Stromal cell of bone marrow (primary cell): ENCODE measurements around the gene COASY.
"Not testable (repeated sequence)": the region's sequence is repeated elsewhere in the genome, so short reads cannot be mapped to it uniquely, and the experiment has no call there.

ENCODE experiments used
- DNase-seq: peaks from one replicate; pipeline ENCODE4 v3.0.0-alpha.2; 2012; ENCODE audit warnings: low read depth

Gene COASY

DNA sequence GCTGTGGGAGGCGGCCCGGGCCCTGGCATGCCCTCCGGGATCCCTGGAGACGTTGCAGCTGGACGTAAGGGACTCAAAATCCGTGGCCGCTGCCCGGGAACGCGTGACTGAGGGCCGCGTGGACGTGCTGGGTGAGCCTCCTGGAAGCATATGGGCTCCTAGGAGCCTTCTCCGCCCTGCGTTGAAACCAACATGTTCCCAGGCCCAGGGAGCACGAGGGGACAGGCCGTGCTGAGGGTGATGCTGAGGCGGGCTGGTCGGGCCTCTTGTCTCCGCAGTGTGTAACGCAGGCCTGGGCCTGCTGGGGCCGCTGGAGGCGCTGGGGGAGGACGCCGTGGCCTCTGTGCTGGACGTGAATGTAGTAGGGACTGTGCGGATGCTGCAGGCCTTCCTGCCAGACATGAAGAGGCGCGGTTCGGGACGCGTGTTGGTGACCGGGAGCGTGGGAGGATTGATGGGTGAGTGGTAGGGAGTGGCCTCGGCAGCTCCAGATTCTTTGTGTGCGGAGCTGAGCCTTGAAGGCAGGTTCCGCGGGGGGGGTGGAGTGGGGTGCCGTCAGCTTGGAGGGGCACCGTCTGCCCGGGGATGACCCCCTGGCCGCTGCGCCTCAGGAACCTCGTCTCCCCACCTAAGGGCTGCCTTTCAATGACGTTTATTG is 8.7 kb upstream of the COASY start:
- DNase-seq = no peak

- DNase-seq = no peak
These were observed 8.1 kb upstream of the COASY start for GRCh38 chr17:42553866-42554249.

DNA sequence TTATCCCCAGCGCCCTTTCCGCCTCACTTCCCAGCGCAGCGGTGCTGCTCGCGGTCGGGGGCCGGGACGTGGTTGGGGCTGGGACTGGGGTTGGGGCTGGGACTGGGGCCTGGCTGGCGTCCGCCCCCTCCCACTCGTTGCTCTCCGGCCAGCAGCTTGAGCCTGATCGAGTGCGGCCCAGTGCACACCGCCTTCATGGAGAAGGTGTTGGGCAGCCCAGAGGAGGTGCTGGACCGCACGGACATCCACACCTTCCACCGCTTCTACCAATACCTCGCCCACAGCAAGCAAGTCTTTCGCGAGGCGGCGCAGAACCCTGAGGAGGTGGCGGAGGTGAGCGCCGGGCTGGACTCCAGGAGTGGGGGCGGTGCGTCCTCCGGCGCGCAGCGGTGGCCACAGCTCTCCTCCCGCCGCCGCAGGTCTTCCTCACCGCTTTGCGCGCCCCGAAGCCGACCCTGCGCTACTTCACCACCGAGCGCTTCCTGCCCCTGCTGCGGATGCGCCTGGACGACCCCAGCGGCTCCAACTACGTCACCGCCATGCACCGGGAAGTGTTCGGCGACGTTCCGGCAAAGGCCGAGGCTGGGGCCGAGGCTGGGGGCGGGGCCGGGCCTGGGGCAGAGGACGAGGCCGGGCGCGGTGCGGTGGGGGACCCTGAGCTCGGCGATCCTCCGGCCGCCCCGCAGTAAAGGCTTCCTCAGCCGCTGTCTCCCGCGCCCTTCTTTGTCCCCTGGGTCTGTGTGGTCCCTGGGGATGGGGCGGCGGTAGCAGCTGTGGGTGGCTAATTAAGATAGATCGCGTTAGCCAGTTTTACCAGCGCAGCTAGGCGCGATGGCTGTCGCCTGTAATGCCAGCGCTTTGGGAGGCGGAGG is 7.5 kb upstream of the COASY start:
- DNase-seq = no peak

DNA sequence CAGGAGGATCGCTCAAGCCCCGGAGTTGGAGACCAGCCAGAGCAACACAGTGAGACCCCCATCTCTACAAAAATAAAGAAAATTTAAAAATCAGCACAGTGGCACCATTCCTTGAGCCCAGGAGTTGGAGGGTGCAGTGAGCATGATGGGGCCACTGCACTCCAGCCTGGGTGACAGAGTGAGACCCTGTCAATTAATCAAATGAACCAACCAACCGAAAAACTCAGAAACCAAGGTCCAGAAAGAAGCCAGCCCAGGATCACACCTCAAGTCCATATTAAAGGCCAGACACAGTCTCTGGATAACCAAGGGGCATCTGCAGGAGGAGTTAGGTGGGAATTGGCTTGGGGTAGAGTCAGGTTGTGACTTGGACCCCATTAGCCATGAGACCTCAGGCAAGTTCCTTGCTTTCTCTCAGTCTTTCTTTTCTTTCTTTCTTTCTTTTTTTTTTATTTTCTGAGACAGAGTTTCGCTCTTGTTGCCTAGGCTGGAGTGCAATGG is 6.8 kb upstream of the COASY start:
- no peak for DNase-seq

DNA sequence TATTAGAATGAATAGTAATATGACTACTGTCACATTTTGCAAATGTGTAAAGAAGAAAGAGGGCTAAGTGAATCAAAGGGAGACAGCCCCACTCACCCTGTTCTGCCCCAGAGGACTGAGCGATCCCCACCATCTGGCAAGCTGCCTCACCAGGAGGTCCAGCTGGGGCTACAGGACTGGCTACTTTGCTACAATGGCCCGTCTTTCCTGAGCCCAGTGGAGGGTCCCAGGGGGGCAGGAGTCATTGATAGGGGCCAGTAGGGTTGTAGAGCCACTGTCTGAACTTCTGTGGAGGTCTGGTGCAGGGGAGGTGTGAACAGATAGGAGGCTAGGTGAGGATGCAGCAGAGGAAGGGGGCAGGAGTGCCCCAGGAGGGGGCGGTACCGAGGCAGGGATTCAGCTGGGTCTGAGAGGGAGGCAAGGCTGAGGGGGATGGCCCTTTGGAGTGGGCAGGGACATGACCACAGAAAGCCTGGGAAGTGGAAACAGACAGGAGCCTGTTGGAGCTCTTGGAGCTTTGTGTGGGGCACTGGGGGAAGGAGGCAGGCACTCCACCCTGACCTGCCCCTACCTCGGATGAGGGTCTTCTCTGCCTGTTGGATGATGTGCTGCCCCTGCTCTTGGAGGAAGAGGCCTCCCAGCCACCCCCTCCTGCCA is 5.9 kb upstream of the COASY start:
- DNase-seq = not testable (repeated sequence)

DNA sequence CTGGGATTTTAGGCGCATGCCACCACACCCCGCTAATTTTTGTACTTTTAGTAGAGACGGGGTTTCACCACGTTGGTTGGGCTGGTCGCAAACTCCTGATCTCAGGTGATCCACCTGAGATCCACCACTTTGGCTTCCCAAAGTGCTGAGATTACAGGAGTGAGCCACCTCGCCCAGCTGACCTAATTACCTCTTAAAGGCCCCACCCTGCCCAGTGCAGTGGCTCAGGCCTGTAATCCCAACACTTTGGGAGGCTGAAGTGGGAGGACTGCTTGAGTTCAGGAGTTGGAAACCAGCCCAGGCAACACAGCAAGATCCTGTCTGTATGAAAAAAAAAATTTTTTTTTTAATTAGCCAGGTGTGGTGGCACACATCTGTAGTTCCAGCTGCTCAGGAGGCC is 2.9 kb upstream of the COASY start:
- no peak for DNase-seq

DNA sequence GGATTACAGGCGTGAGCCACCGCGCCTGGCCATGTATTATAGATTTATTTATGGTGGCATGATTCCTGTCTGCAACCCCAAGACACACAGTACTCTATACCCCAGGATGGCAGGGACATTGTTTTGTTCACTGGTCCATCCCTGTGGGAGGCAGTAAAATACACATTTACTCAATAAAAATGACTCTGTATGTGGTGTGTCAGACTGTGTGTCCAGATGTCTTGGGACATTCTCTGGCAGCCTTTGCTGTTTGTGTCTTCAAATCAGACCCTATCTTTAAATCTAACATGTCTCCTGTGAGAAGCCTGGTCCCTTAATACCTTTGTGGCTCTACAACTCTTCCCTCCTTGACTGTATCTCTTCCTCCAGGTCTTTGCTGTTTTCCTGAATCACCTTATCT is 1.7 kb upstream of the COASY start:
- no peak for DNase-seq

DNA sequence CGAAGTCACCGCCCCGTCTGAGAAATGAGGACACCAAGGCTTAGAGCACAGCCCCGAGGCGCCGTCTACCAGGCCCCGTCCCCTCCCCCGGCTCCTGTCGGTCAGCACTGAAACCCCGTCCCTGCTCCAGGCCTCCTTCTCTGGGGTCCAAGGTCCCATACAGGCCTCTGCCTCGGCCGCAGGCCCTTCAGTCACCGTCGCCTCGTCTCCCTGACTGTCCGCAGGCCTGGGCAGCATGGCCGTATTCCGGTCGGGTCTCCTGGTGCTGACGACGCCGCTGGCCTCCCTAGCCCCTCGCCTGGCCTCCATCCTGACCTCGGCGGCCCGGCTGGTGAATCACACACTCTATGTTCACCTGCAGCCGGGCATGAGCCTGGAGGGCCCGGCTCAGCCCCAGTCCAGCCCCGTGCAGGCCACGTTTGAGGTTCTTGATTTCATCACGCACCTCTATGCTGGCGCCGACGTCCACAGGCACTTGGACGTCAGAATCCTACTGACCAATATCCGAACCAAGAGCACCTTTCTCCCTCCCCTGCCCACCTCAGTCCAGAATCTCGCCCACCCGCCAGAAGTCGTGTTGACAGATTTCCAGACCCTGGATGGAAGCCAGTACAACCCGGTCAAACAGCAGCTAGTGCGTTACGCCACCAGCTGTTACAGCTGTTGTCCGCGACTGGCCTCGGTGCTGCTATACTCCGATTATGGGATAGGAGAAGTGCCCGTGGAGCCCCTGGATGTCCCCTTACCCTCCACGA is 617 bp downstream of the COASY start:
- DNase-seq = no peak

GRCh38 chr17:42563143-42563509 is 1.2 kb downstream of the COASY start:
- DNase-seq = no peak

DNA sequence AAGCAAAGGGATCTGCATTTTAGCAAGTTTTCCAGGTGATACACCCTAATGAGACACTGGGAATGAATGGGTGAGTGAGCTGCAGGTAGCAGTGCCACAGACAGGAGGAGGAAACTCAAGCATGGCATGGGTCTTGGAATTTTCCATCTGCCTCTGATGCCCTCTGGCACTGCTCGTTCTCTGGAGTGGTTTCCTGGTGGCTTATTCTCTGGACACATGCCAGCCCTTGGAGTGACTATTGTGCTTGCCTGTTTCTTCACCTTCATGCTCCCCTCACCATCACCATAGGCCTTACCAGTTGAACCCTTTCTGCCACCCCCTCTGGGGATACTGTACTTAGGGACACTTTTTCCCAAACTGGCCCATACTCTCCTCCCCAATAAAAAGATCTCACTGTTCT is 1.6 kb downstream of the COASY start:
- DNase-seq = no peak

- DNase-seq = no peak
These were observed 2.0 kb downstream of the COASY start for GRCh38 chr17:42563950-42564349.

- no peak for DNase-seq
These were observed 3.0 kb downstream of the COASY start for GRCh38 chr17:42564815-42565522.

DNA sequence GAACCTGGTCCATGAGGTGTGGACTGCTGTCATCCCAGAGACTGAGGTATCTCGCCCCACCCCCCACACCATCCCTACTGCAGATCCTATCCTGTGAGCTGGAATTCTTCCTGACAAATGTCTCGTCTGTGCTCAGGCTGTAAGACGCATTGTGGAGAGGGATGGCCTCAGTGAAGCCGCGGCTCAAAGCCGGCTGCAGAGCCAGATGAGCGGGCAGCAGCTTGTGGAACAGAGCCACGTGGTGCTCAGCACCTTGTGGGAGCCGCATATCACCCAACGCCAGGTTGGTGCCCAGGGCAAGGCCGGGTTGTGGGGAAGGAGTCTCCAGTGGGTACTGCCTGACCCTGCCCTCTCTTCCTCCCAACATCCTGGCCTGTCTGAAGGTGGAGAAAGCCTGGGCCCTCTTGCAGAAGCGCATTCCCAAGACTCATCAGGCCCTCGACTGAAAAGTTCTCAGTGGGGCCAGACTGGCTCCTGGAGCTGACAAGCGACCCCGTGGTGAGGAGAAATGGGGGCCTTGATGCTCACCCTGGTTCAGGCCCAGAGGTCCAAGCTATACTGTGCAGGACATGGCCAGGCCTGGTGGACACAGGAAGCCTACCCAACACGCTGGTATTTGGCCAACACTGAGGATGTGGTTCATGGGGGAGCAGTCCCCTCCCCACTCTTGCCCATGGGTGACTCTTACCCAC is 3.7 kb downstream of the COASY start:
- DNase-seq = no peak

DNA sequence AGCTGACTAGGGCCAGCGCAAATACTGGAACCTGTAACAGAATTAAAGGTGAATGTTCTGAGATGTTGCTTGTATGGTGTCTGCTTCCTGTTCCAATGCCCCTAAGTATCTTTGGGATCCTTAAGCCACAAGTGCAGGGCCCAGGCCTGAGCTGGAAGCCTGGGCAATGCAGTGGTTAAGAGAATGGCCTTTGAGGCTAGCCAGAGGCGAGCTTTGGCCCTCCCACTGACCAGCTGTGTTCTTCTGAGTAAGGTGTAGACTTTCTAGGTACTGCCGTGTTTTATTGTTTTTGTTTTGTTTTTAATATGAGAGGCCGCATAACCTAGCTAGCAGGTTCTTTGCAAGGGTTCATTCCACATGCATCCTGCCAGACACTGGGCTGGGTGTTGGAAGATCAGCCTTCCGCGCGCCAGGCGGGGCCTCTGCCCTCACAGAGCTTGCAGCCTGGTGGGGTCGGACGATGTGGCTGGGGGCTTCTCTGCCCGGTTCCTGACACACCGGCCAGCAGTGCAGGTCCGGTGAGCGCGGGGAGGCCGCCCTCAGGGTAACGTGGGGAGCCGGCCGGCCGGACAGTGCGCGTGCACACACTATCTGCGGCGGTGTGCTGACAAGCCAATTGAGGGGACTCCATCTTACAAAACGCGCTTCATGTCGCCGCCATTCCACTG is 4.4 kb downstream of the COASY start:
- DNase-seq = no peak

DNA sequence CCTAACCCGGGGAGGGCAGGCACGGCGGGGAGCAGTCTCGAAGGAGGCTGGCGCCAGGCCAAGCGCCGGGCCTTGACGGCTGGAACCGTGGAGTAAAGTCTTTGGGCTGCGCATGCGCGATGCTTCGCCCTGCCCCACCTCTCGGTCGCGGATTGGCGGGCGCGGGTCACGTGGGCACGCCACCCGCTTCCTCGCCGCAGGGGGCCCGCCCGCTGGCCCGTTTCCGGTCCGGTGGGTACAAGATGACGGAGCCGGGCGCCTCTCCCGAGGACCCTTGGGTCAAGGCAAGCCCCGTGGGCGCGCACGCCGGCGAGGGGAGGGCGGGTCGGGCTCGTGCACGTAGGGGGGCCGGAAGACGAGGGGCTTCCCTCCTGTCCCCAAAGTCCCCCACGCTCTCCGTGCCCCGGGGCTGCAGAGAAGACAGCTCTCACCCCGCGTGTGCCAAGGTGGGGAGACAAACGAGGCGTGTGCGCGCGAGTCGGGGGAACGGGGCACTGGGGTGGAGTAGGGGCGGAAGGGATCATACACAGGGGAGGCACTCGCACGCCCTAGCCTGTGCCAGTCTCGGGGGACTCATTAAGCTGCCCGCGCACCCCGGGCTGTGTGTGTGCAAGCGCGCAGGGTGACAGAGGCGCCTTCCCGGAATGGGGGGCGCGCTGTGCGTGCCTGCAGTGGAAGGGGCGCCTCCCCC is 5.1 kb downstream of the COASY start, which contains the start of gene MLX:
TSS of gene MLX (plus strand) at position 218 of the 691 bp plus-strand sequence. CDS start at position 243, 25 bp downstream.
- DNase-seq = peak; percentile 76

- no peak for DNase-seq
These were observed 6.6 kb downstream of the COASY start for GRCh38 chr17:42568341-42569111.

GRCh38 chr17:42571435-42572225 is 9.7 kb downstream of the COASY start:
- DNase-seq = no peak

DNA sequence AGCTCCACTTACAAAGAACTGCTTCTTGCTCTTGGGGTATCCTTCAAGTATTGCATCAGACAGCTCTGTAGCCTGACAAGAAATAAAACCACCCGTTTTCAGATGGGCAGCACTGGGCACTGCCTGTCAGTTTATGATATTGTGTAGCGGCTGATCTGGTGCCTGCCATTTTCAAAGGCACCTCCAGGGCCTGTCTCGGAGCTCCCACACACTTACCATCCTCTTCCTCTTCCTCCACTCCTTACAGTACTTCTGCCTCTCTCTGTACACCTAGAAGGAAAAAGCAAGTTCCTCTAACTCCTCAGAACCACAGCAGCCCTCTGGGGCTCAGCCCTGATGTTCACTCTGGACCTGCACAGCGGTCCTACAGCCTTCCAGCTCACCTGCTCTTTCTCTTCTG is 11.1 kb downstream of the COASY start:
- DNase-seq = no peak
